Neural cell (in vitro differentiated cells): Measurements from ENCODE around the gene OAS3. TPM values are rescaled to one million over a fixed set of nuclear protein-coding genes. Genes with fewer than 3 reads are reported as not detected.

Experiments used
- H2AFZ ChIP-seq: fragments of 200-600, 300-800 bp; sonication (generic), shearing (Covaris generic); 2 replicates; pipeline ENCODE4 v1.6.0; 2014; ENCODE audit warnings: low read depth, mild to moderate bottlenecking, antibody characterized with exemption, low read length, moderate library complexity
- H3F3A ChIP-seq: fragments of 200-600 bp; shearing (Covaris generic); 2 replicates; pipeline ENCODE4 v1.6.1; 2016; ENCODE audit warnings: mild to moderate bottlenecking, moderate library complexity, mixed read lengths, antibody characterized with exemption, low read length; ENCODE audit not compliant: insufficient read depth, poor library complexity, severe bottlenecking
- H3K27ac ChIP-seq: fragments of 200-600, 300-800 bp; sonication (generic), shearing (Covaris generic); 2 replicates; pipeline ENCODE4 v1.5.1; 2014; ENCODE audit warnings: mild to moderate bottlenecking, low read length, moderate library complexity
- H3K27me3 ChIP-seq: fragments of 300-800, 200-600 bp; sonication (generic), shearing (Covaris generic); 2 replicates; pipeline ENCODE4 v1.6.0; 2014; ENCODE audit warnings: mild to moderate bottlenecking, low read depth, low read length, moderate library complexity; ENCODE audit not compliant: insufficient read depth
- H3K36me3 ChIP-seq: fragments of 300-800, 200-600 bp; sonication (generic), shearing (Covaris generic); 2 replicates; pipeline ENCODE4 v1.5.1; 2014; ENCODE audit warnings: mild to moderate bottlenecking, antibody characterized with exemption, low read length, moderate library complexity; ENCODE audit not compliant: insufficient read depth
- H3K4me2 ChIP-seq: fragments of 300-800, 200-600 bp; sonication (generic), shearing (Covaris generic); 2 replicates; pipeline ENCODE4 v1.6.0; 2014; ENCODE audit warnings: mild to moderate bottlenecking, low read length
- H3K4me3 ChIP-seq: fragments of 300-800, 200-600 bp; sonication (generic), shearing (Covaris generic); 2 replicates; pipeline ENCODE4 v1.5.1; 2014; ENCODE audit warnings: mild to moderate bottlenecking, low read length, moderate library complexity
- H3K79me2 ChIP-seq: fragments of 200-600 bp; shearing (Covaris generic); replicated peaks from 2 replicates; pipeline ENCODE4 v1.6.0; 2014; ENCODE audit warnings: mild to moderate bottlenecking, low read length, moderate library complexity; ENCODE audit not compliant: insufficient read depth
- H3K9ac ChIP-seq: fragments of 300-800, 200-600 bp; sonication (generic), shearing (Covaris generic); 2 replicates; pipeline ENCODE4 v1.6.1; 2016; ENCODE audit warnings: mild to moderate bottlenecking, low read length, mixed read lengths
- H3K9me2 ChIP-seq: fragments of 200-600 bp; shearing (Covaris generic); 2 replicates; pipeline ENCODE4 v1.6.1; 2016; ENCODE audit warnings: mild to moderate bottlenecking, low read length, mixed read lengths; ENCODE audit not compliant: insufficient read depth
- H3K9me3 ChIP-seq: fragments of 200-600, 300-800 bp; sonication (generic), shearing (Covaris generic); 2 replicates; pipeline ENCODE4 v1.6.1; 2016; ENCODE audit warnings: mild to moderate bottlenecking, mixed run types, low read length, moderate library complexity, mixed read lengths
- H4K20me1 ChIP-seq: fragments of 200-600 bp; shearing (Covaris generic); 2 replicates; pipeline ENCODE4 v1.6.1; 2016; ENCODE audit warnings: mild to moderate bottlenecking, mixed run types; ENCODE audit not compliant: insufficient read depth
- CTCF ChIP-seq: fragments of 450-650 bp; IDR thresholded peaks from 2 replicates; pipeline ENCODE4 v1.5.1; 2014; ENCODE audit warnings: antibody characterized with exemption, mild to moderate bottlenecking, moderate library complexity; ENCODE audit not compliant: poor library complexity, severe bottlenecking
- EP300 ChIP-seq: fragments of 450-650 bp; conservative IDR thresholded peaks from 2 replicates; pipeline ENCODE4 v1.6.1; 2014; ENCODE audit warnings: antibody characterized with exemption, mild to moderate bottlenecking, moderate library complexity; ENCODE audit not compliant: poor library complexity, severe bottlenecking
- EZH2 ChIP-seq: fragments of 200-600, 300-800 bp; shearing (Covaris generic), sonication (generic); IDR thresholded peaks from 2 replicates; pipeline ENCODE4 v1.6.1; 2014; ENCODE audit warnings: antibody characterized with exemption, low read length, borderline replicate concordance, mild to moderate bottlenecking; ENCODE audit not compliant: insufficient read depth, poor library complexity, severe bottlenecking
- MXI1 ChIP-seq: fragments of 450-650 bp; conservative IDR thresholded peaks from 2 replicates; pipeline ENCODE4 v1.6.1; 2014; ENCODE audit warnings: antibody characterized with exemption, mild to moderate bottlenecking; ENCODE audit not compliant: poor library complexity, severe bottlenecking
- POLR2AphosphoS5 ChIP-seq: IDR thresholded peaks from 2 replicates; pipeline ENCODE4 v1.6.1; 2012
- RAD21 ChIP-seq: fragments of 450-650 bp; conservative IDR thresholded peaks from 2 replicates; pipeline ENCODE4 v1.6.1; 2014; ENCODE audit warnings: antibody characterized with exemption, mild to moderate bottlenecking, moderate library complexity
- SMC3 ChIP-seq: fragments of 450-650 bp; conservative IDR thresholded peaks from 2 replicates; pipeline ENCODE4 v1.6.1; 2014; ENCODE audit warnings: antibody characterized with exemption, mild to moderate bottlenecking, moderate library complexity; ENCODE audit not compliant: poor library complexity
- TAF1 ChIP-seq: IDR thresholded peaks from 2 replicates; pipeline ENCODE4 v1.6.1; 2012; ENCODE audit warnings: low read depth
- polyA plus RNA-seq: library from polyadenylated mRNA; depleted of rRNA; stranded (reverse); fragments of >200 nt; gene quantifications from 2 replicates; pipeline ENCODE4 v1.2.3, GENCODE V29; 2014
- TF ChIP-seq, protein P1 (sequence below): IDR thresholded peaks from 2 replicates; pipeline ENCODE4 v1.6.1; 2012; ENCODE audit warnings: borderline replicate concordance

The OAS3 gene
- polyA plus RNA-seq, 1 donor from 2014 or later = not detected

DNA sequence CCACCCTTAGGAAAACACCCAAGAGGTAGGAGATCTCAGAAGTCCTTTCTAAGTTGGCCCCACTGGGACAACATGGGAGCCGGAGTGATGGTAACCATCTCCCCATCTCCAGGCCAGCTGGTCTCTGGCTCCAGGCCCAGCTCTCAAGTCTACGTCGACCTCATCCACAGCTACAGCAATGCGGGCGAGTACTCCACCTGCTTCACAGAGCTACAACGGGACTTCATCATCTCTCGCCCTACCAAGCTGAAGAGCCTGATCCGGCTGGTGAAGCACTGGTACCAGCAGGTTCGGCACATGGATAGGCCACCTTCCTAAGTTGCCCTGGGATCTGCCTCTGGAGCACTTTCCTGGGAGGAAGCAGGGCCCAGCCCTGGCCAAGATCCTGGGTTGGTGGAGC is 29.0 kb downstream of the OAS3 start:
- H3K4me3 ChIP-seq = no peak overlapping the region
- H3K4me2 ChIP-seq = no peak overlapping the region
- H2AFZ ChIP-seq = no peak overlapping the region
- no peaks in the 10 kb centered on the region for H3K9me3 ChIP-seq
- no peaks in the 10 kb centered on the region for H3K36me3 ChIP-seq
- no peaks in the 10 kb centered on the region for H4K20me1 ChIP-seq
- no peaks in the 10 kb centered on the region for H3K79me2 ChIP-seq
- H3K27ac ChIP-seq = no peak overlapping the region
- H3K27me3 ChIP-seq = no peaks in the 10 kb centered on the region
- TF ChIP-seq MXI1 (no peak), TAF1 (no peak), CTCF (no peak), POLR2AphosphoS5 (no peak), EP300 (no peak), EZH2 (no peak), RAD21 (no peak), SMC3 (no peak)
- TF ChIP-seq, protein P1, sequence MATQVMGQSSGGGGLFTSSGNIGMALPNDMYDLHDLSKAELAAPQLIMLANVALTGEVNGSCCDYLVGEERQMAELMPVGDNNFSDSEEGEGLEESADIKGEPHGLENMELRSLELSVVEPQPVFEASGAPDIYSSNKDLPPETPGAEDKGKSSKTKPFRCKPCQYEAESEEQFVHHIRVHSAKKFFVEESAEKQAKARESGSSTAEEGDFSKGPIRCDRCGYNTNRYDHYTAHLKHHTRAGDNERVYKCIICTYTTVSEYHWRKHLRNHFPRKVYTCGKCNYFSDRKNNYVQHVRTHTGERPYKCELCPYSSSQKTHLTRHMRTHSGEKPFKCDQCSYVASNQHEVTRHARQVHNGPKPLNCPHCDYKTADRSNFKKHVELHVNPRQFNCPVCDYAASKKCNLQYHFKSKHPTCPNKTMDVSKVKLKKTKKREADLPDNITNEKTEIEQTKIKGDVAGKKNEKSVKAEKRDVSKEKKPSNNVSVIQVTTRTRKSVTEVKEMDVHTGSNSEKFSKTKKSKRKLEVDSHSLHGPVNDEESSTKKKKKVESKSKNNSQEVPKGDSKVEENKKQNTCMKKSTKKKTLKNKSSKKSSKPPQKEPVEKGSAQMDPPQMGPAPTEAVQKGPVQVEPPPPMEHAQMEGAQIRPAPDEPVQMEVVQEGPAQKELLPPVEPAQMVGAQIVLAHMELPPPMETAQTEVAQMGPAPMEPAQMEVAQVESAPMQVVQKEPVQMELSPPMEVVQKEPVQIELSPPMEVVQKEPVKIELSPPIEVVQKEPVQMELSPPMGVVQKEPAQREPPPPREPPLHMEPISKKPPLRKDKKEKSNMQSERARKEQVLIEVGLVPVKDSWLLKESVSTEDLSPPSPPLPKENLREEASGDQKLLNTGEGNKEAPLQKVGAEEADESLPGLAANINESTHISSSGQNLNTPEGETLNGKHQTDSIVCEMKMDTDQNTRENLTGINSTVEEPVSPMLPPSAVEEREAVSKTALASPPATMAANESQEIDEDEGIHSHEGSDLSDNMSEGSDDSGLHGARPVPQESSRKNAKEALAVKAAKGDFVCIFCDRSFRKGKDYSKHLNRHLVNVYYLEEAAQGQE = no peak
- H3K9ac ChIP-seq = no peak overlapping the region
- no peaks in the 10 kb centered on the region for H3K9me2 ChIP-seq
- no peaks in the 10 kb centered on the region for H3F3A ChIP-seq

- no peak for TF ChIP-seq SMC3
- no peak for TF ChIP-seq MXI1
- TF ChIP-seq, protein P1 = no peak
- TF ChIP-seq POLR2AphosphoS5 = no peak
- no peak for TF ChIP-seq RAD21
- no peak for TF ChIP-seq EZH2
- no peak for TF ChIP-seq CTCF
- TF ChIP-seq EP300 = no peak
- TF ChIP-seq TAF1 = no peak
- H3K9me3 ChIP-seq = no peaks in the 10 kb centered on the region
- H3K4me2 ChIP-seq = no peak overlapping the region
- H3K4me3 ChIP-seq = no peak overlapping the region
- no peaks in the 10 kb centered on the region for H3F3A ChIP-seq
- H3K36me3 ChIP-seq = no peaks in the 10 kb centered on the region
- H2AFZ ChIP-seq = no peak overlapping the region
- H3K79me2 ChIP-seq = no peaks in the 10 kb centered on the region
- no peaks in the 10 kb centered on the region for H3K9me2 ChIP-seq
- no peaks in the 10 kb centered on the region for H3K27me3 ChIP-seq
- H3K27ac ChIP-seq = no peak overlapping the region
- no peaks in the 10 kb centered on the region for H4K20me1 ChIP-seq
- H3K9ac ChIP-seq = no peak overlapping the region
Measured at GRCh38 chr12:112967858-112968257, 29.6 kb downstream of the OAS3 start.
